Smooth muscle cell (in vitro differentiated cells): ENCODE data around the gene TMEM232. TPM values are rescaled to one million over a fixed set of nuclear protein-coding genes. Genes with fewer than 3 reads are reported as not detected.

Experiments used
- DNase-seq: peaks from one replicate; lab custom pipeline; 2025; ENCODE audit not compliant: unreplicated experiment; lab: John Stamatoyannopoulos, UW
- H2AFZ ChIP-seq: fragments of 200-600 bp; sonication (generic); 2 replicates; pipeline ENCODE4 v1.6.0; 2016; ENCODE audit warnings: antibody characterized with exemption, low read depth, mild to moderate bottlenecking
- H3F3A ChIP-seq: fragments of 200-600 bp; sonication (generic); 2 replicates; pipeline ENCODE4 v1.6.0; 2017; ENCODE audit warnings: antibody characterized with exemption, low read depth
- H3K27ac ChIP-seq: fragments of 200-600 bp; sonication (generic); 2 replicates; pipeline ENCODE4 v1.5.1; 2016; ENCODE audit warnings: low read depth, mild to moderate bottlenecking
- H3K27me3 ChIP-seq: fragments of 200-600 bp; sonication (generic); 2 replicates; pipeline ENCODE4 v1.6.1; 2016; ENCODE audit warnings: low read depth, mild to moderate bottlenecking
- H3K36me3 ChIP-seq: fragments of 200-600 bp; sonication (generic); 2 replicates; pipeline ENCODE4 v1.5.1; 2016; ENCODE audit warnings: low read depth
- H3K4me1 ChIP-seq: fragments of 200-600 bp; sonication (generic); 2 replicates; pipeline ENCODE4 v1.5.1; 2016; ENCODE audit warnings: low read depth
- H3K4me2 ChIP-seq: fragments of 200-600 bp; sonication (generic); 2 replicates; pipeline ENCODE4 v1.6.0; 2016; ENCODE audit warnings: mild to moderate bottlenecking
- H3K4me3 ChIP-seq: fragments of 200-600 bp; sonication (generic); 2 replicates; pipeline ENCODE4 v1.5.1; 2016; ENCODE audit warnings: mild to moderate bottlenecking
- H3K79me2 ChIP-seq: fragments of 200-600 bp; sonication (generic); 2 replicates; pipeline ENCODE4 v1.6.0; 2016; ENCODE audit warnings: low read depth, mild to moderate bottlenecking
- H3K9ac ChIP-seq: fragments of 200-600 bp; sonication (generic); 2 replicates; pipeline ENCODE4 v1.6.0; 2016; ENCODE audit warnings: low read depth
- H3K9me3 ChIP-seq: fragments of 200-600 bp; sonication (generic); replicated peaks from 2 replicates; pipeline ENCODE4 v1.5.1; 2016; ENCODE audit warnings: low read depth
- H4K20me1 ChIP-seq: fragments of 200-600 bp; sonication (generic); 2 replicates; pipeline ENCODE4 v1.6.0; 2016; ENCODE audit warnings: low read depth
- WGBS: methylation state at CpG from one replicate; pipeline ENCODE4 v1.1.7; 2016; ENCODE audit warnings: low lambda C conversion rate; 5-methylcytosine and 5-hydroxymethylcytosine counted together
- polyA plus RNA-seq: library from polyadenylated mRNA; unstranded; fragments of >200 nt; fragmentation: Nextera tagmentation; extraction: Ambion mirVana; gene quantifications from 2 replicates; pipeline ENCODE4 v1.2.1, GENCODE V29; 2016
- total RNA-seq: library from RNA; depleted of rRNA; stranded (reverse); fragments of >200 nt; gene quantifications from 2 replicates; pipeline ENCODE4 v1.2.3, GENCODE V29; 2014
- TF ChIP-seq, protein P1 (sequence below): fragments of 200-600 bp; sonication (generic); IDR thresholded peaks from 2 replicates; pipeline ENCODE4 v1.5.1; 2017; ENCODE audit warnings: borderline replicate concordance, mild to moderate bottlenecking, antibody characterized with exemption; ENCODE audit not compliant: insufficient read depth, poor library complexity, severe bottlenecking

TMEM232 gene
- total RNA-seq (0.18 and 1.0 TPM in 2 replicates), polyA plus RNA-seq (0.26 and 0.49 TPM in 2 replicates)

DNA sequence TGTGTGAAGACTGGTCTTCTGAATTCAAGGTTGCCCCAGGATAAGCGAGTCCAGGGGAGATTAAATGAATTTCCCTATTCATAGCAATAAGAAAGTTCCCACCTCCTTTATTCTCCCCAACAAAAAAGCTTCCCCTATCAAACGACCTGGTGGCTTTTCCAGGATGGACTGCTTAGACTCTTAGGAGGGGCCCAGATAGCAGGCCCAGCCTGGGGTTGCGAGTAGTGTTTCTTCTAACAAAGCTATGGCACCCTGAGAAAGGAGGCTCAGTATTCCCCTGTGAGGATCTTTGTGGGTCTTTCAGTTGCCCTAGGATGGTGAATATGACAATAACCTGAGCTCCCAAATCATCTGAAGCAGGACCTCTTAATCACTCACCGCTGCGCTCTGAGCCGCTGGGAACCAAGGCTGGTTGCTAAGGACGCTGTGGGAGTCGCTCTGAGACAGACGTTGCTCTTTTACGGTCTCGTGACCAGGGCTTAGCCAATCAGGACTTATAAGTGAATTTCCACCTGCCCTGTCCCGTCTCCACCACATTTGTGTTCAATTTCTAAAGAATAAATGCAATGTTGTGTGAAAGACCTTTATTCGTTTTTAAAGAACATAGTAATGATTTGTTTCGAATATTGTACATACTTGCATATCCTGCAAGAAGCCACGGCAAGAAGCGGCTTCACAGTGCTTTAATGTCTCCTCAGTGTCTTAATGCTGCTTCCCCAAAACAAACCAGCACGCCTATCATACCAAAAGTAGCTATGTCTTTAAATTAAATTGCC lies at the start of gene TMEM232:
Gene TMEM232 (minus strand): TSS at position 423 of the 776 bp plus-strand sequence. CDS start 59,319 bp downstream, outside the sequence.
- peak within 1 kb of the TSS; percentile 74 for H3K4me3 ChIP-seq
- peak within 1 kb of the TSS; percentile 100 for H2AFZ ChIP-seq
- DNase-seq, result no peak
- no peaks in the 10 kb centered on the region for H3K79me2 ChIP-seq
- H3K4me1 ChIP-seq, result no peaks in the 10 kb centered on the region
- TF ChIP-seq, protein P1, sequence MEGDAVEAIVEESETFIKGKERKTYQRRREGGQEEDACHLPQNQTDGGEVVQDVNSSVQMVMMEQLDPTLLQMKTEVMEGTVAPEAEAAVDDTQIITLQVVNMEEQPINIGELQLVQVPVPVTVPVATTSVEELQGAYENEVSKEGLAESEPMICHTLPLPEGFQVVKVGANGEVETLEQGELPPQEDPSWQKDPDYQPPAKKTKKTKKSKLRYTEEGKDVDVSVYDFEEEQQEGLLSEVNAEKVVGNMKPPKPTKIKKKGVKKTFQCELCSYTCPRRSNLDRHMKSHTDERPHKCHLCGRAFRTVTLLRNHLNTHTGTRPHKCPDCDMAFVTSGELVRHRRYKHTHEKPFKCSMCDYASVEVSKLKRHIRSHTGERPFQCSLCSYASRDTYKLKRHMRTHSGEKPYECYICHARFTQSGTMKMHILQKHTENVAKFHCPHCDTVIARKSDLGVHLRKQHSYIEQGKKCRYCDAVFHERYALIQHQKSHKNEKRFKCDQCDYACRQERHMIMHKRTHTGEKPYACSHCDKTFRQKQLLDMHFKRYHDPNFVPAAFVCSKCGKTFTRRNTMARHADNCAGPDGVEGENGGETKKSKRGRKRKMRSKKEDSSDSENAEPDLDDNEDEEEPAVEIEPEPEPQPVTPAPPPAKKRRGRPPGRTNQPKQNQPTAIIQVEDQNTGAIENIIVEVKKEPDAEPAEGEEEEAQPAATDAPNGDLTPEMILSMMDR, result no peak
- no peaks in the 10 kb centered on the region for H3K36me3 ChIP-seq
- 25% methylated on average over 17 of the region's 17 CpGs for WGBS
- no peaks in the 10 kb centered on the region for H3F3A ChIP-seq
- peak within 1 kb of the TSS; percentile 49 for H3K9ac ChIP-seq
- H3K4me2 ChIP-seq, result peak within 1 kb of the TSS; percentile 97
- no peaks in the 10 kb centered on the region for H3K27me3 ChIP-seq
- no peaks in the 10 kb centered on the region for H3K9me3 ChIP-seq
- no peaks in the 10 kb centered on the region for H4K20me1 ChIP-seq
- H3K27ac ChIP-seq, result no peak within 1 kb of the TSS

DNA sequence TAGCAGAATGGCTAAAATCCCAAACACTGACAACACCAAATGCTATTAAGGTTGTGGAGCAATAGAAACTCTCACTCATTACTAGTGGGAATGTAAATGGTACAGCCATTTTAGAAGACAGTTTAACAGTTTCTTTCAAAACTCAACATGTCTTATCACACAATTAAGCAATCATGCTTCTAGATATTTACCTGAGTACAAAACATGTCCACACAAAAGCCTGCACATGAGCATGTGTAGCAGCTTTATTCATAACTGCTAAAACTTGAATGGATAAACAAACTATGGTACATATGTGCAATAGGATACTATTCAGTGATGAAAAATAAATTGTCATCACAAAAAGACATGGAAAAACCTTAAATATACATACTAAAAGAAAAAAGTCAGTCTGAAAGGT lies 43.8 kb upstream of the TMEM232 start:
- Histone ChIP-seq H3K27ac (no peak overlapping the region), H3F3A (no peaks in the 10 kb centered on the region), H3K27me3 (no peaks in the 10 kb centered on the region), H3K9ac (no peak overlapping the region), H3K4me3 (no peak overlapping the region), H3K4me1 (no peaks in the 10 kb centered on the region), H3K4me2 (no peak overlapping the region), H3K36me3 (no peaks in the 10 kb centered on the region), H3K9me3 (no peaks in the 10 kb centered on the region), H2AFZ (no peak overlapping the region), H4K20me1 (no peaks in the 10 kb centered on the region), H3K79me2 (no peaks in the 10 kb centered on the region)
- TF ChIP-seq, protein P1, result no peak
- DNase-seq, result no peak

DNA sequence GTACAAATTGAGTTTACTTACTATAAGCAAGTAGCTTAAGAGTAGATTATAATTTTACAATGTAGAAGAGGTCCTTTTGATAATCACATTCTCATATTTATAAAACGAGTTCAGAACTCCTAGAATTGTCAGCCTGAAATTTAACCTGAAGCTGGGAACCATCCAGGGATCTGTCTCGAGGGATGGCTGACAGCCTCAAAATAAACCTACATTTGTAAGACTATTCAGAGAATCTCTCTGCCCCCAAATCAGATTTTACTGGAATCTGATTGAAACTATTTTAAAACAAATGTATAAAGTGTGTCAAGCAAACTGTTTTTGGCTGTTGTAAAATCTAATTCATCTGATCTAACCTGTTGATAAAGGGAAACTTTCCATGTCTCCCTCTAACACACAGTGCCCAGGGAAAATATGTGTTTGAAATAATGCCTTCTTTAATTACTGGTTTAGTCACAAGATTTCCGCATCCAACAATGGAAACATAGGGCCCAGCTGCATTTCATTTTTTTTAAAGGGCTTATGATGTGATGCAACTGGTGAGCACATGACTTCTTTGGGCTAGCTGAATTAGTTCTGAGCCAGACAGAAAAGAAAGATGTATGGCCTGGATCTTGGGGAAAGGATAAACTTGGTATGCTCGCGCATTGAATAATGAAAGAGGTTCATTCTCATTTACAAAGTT lies 42.7 kb upstream of the TMEM232 start:
- Histone ChIP-seq H3K79me2 (no peaks in the 10 kb centered on the region), H3K4me1 (no peaks in the 10 kb centered on the region), H3K9ac (no peak overlapping the region), H3K4me3 (no peak overlapping the region), H3F3A (no peaks in the 10 kb centered on the region), H3K36me3 (no peaks in the 10 kb centered on the region), H3K27me3 (no peaks in the 10 kb centered on the region), H3K27ac (no peak overlapping the region), H2AFZ (no peak overlapping the region), H4K20me1 (no peaks in the 10 kb centered on the region), H3K9me3 (no peaks in the 10 kb centered on the region), H3K4me2 (no peak overlapping the region)
- TF ChIP-seq, protein P1, result no peak
- WGBS, result 76% methylated on average over 5 of the region's 5 CpGs
- DNase-seq, result no peak
